ENCODE results near the gene ITGAV. TPM values are rescaled to one million over a fixed set of nuclear protein-coding genes. Genes with fewer than 3 reads are reported as not detected.

Gene ITGAV
- total RNA-seq, 4 donors from 2014 or later: 98.4 to 117 (median 105) TPM

- 79% methylated on average over 4 of the region's 4 CpGs for WGBS
- intact Hi-C loops (cut with DNase I): no loop called here
Observed at GRCh38 chr2:186683341-186683740, 93.5 kb downstream of the ITGAV start.

GRCh38 chr2:186687807-186688211, 98.0 kb downstream of the ITGAV start:
- TF ChIP-seq CTCF (IDR thresholded peaks at IDR 0.05) (no peak), EP300 (IDR thresholded peaks at IDR 0.05) (no peak), POLR2AphosphoS5 (IDR thresholded peaks at IDR 0.05) (no peak), POLR2A (IDR thresholded peaks at IDR 0.05; ENCODE audit: low read depth) (no peak)
- H3K4me1 ChIP-seq: no peaks in the 10 kb centered on the region
- no peaks in the 10 kb centered on the region for H3K27me3 ChIP-seq
- H3K27ac ChIP-seq (replicated peaks in 1 of 4): no peak overlapping the region
- WGBS: 46% methylated on average over 2 of the region's 2 CpGs
- H3K36me3 ChIP-seq: no peaks in the 10 kb centered on the region
- no peak overlapping the region for H3K4me3 ChIP-seq
- intact Hi-C loops (cut with DNase I): no loop called here
- DNase-seq (ENCODE audit: extremely low spot score): no peak
- H3K9me3 ChIP-seq: peaks cover 0 to 8% (median 2%) of the 10 kb centered on the region in 4 donors

More at GRCh38 chr2:186683341-186683740, 93.5 kb downstream of the ITGAV start:
- Histone ChIP-seq H3K4me1 (no peaks in the 10 kb centered on the region), H3K9me3 (peaks cover 0 to 8% (median 2%) of the 10 kb centered on the region in 4 donors), H3K27me3 (no peaks in the 10 kb centered on the region), H3K27ac (replicated peaks in 1 of 4) (no peak overlapping the region), H3K36me3 (peaks cover 0 to 32% (median 14%) of the 10 kb centered on the region in 4 donors), H3K4me3 (no peak overlapping the region)
- DNase-seq (ENCODE audit: extremely low spot score): no peak
- no peak for TF ChIP-seq EP300 (IDR thresholded peaks at IDR 0.05)
- TF ChIP-seq POLR2AphosphoS5 (IDR thresholded peaks at IDR 0.05): no peak
- no peak for TF ChIP-seq POLR2A (IDR thresholded peaks at IDR 0.05; ENCODE audit: low read depth)
- no peak for TF ChIP-seq CTCF (IDR thresholded peaks at IDR 0.05)

GRCh38 chr2:186688813-186689212, 99.0 kb downstream of the ITGAV start:
- Histone ChIP-seq H3K4me1 (peaks cover 5 to 7% (median 6%) of the 10 kb centered on the region in 4 donors), H3K9me3 (peaks cover 0 to 8% (median 2%) of the 10 kb centered on the region in 4 donors), H3K36me3 (no peaks in the 10 kb centered on the region), H3K4me3 (no peak overlapping the region), H3K27me3 (no peaks in the 10 kb centered on the region), H3K27ac (replicated peaks in 1 of 4) (no peak overlapping the region)
- intact Hi-C loops (cut with DNase I): no loop called here
- WGBS: 93% methylated on average over 3 of the region's 3 CpGs
- TF ChIP-seq POLR2A (IDR thresholded peaks at IDR 0.05; ENCODE audit: low read depth) (no peak), EP300 (IDR thresholded peaks at IDR 0.05) (no peak), CTCF (IDR thresholded peaks at IDR 0.05) (no peak), POLR2AphosphoS5 (IDR thresholded peaks at IDR 0.05) (no peak)
- no peak for DNase-seq (ENCODE audit: extremely low spot score)

- 97% methylated on average over 2 of the region's 2 CpGs for WGBS
- no peak for DNase-seq (ENCODE audit: extremely low spot score)
- H3K4me1 ChIP-seq: peaks cover 5 to 23% (median 20%) of the 10 kb centered on the region in 4 donors
- TF ChIP-seq POLR2A (IDR thresholded peaks at IDR 0.05; ENCODE audit: low read depth): no peak
- no peak for TF ChIP-seq POLR2AphosphoS5 (IDR thresholded peaks at IDR 0.05)
- TF ChIP-seq CTCF (IDR thresholded peaks at IDR 0.05): no peak
- no peak for TF ChIP-seq EP300 (IDR thresholded peaks at IDR 0.05)
- H3K36me3 ChIP-seq: no peaks in the 10 kb centered on the region
- H3K27me3 ChIP-seq: no peaks in the 10 kb centered on the region
- peaks cover 0 to 8% (median 2%) of the 10 kb centered on the region in 4 donors for H3K9me3 ChIP-seq
- intact Hi-C loops (cut with DNase I): no loop called here
- H3K4me3 ChIP-seq: no peak overlapping the region
- no peak overlapping the region for H3K27ac ChIP-seq (replicated peaks in 1 of 4)
Observed at GRCh38 chr2:186690786-186691185, 100.9 kb downstream of the ITGAV start.

- Histone ChIP-seq H3K27ac (replicated peaks in 1 of 4) (no peak overlapping the region), H3K36me3 (no peaks in the 10 kb centered on the region), H3K4me3 (no peak overlapping the region), H3K9me3 (peaks cover 0 to 8% (median 2%) of the 10 kb centered on the region in 4 donors), H3K4me1 (peaks cover 5 to 24% (median 20%) of the 10 kb centered on the region in 4 donors), H3K27me3 (no peaks in the 10 kb centered on the region)
- no peak for DNase-seq (ENCODE audit: extremely low spot score)
- no peak for TF ChIP-seq EP300 (IDR thresholded peaks at IDR 0.05)
- no peak for TF ChIP-seq POLR2A (IDR thresholded peaks at IDR 0.05; ENCODE audit: low read depth)
- TF ChIP-seq CTCF (IDR thresholded peaks at IDR 0.05): no peak
- TF ChIP-seq POLR2AphosphoS5 (IDR thresholded peaks at IDR 0.05): no peak
- intact Hi-C loops (cut with DNase I): no loop called here
Observed at GRCh38 chr2:186691231-186691630, 101.4 kb downstream of the ITGAV start.

All from esophagus muscularis mucosa (tissue), 4 donors.